ENCODE data around the gene GIMAP1. TPM values are rescaled to one million over a fixed set of nuclear protein-coding genes. Genes with fewer than 3 reads are reported as not detected.

Gene GIMAP1
- total RNA-seq, 6 experiments from 2014 or later: not detected

GRCh38 chr7:150738591-150739001 lies 22.2 kb downstream of the GIMAP1 start:
- no peaks in the 10 kb centered on the region; the same call in 1 of the 2 replicates for H3K27me3 Mint-ChIP-seq (ENCODE audit: insufficient read depth)
- no peaks in the 10 kb centered on the region for H3K4me1 Mint-ChIP-seq (ENCODE audit: low read depth)
- H3K4me3 Mint-ChIP-seq: no peak overlapping the region
- DNase-seq: no peak
- no peaks in the 10 kb centered on the region; the same call in 1 of the 2 replicates for H3K36me3 Mint-ChIP-seq (ENCODE audit: low read depth)
- no peak for TF ChIP-seq CTCF (IDR thresholded peaks at IDR 0.05)
- peaks cover 48% of the 10 kb centered on the region for H3K9me3 Mint-ChIP-seq
- no peak overlapping the region for H3K27ac Mint-ChIP-seq

- Mint-ChIP-seq H3K4me3 (no peak overlapping the region), H3K27me3 (ENCODE audit: insufficient read depth) (no peaks in the 10 kb centered on the region; the same call in 1 of the 2 replicates), H3K9me3 (peaks cover 45% of the 10 kb centered on the region), H3K27ac (no peak overlapping the region), H3K36me3 (ENCODE audit: low read depth) (no peaks in the 10 kb centered on the region; the same call in 1 of the 2 replicates), H3K4me1 (ENCODE audit: low read depth) (no peaks in the 10 kb centered on the region)
- no peak for DNase-seq
- TF ChIP-seq CTCF (IDR thresholded peaks at IDR 0.05): no peak
Observed at GRCh38 chr7:150739033-150739432, 22.6 kb downstream of the GIMAP1 start.

DNA sequence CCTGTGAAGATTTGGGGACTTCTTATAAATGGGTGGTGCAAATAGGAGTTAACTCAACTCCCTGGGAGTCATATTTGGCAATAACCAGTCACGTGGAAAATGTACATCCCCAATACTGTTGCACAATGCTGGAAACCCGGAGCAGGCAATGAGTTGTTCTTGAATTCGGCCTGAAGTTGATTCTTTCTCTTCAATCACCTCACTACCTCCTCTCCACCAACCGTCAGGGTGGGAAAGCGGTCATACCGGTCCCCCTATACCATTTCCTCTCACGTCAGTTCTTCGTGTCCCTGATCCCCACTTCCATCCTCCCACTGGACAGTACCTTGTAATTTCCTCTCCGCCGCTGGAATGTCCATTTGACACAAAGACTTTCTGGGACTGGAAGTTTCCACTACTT lies 23.6 kb downstream of the GIMAP1 start:
- Mint-ChIP-seq H3K27me3 (ENCODE audit: insufficient read depth) (no peaks in the 10 kb centered on the region; the same call in 1 of the 2 replicates), H3K4me1 (ENCODE audit: low read depth) (no peaks in the 10 kb centered on the region)
- no peak for TF ChIP-seq CTCF (IDR thresholded peaks at IDR 0.05)

GRCh38 chr7:150742286-150742968 lies 26.0 kb downstream of the GIMAP1 start:
- Mint-ChIP-seq H3K9me3 (peaks cover 49% of the 10 kb centered on the region), H3K4me1 (ENCODE audit: low read depth) (no peaks in the 10 kb centered on the region), H3K27ac (no peak overlapping the region), H3K27me3 (ENCODE audit: insufficient read depth) (no peaks in the 10 kb centered on the region), H3K36me3 (ENCODE audit: low read depth) (peaks cover 5% of the 10 kb centered on the region; the same call in 1 of the 2 replicates), H3K4me3 (no peak overlapping the region)
- no peak for DNase-seq
- no peak for TF ChIP-seq CTCF (IDR thresholded peaks at IDR 0.05)

More for the DNA sequence above, 23.6 kb downstream of the GIMAP1 start:
- Mint-ChIP-seq H3K36me3 (ENCODE audit: low read depth) (no peaks in the 10 kb centered on the region; the same call in 1 of the 2 replicates), H3K27ac (no peak overlapping the region), H3K9me3 (peaks cover 38% of the 10 kb centered on the region), H3K4me3 (no peak overlapping the region)
- DNase-seq: no peak

GRCh38 chr7:150744041-150744656 lies 27.7 kb downstream of the GIMAP1 start:
- Mint-ChIP-seq H3K36me3 (ENCODE audit: low read depth) (peaks cover 5% of the 10 kb centered on the region; the same call in 1 of the 2 replicates), H3K27ac (no peak overlapping the region), H3K9me3 (peaks cover 43% of the 10 kb centered on the region), H3K4me1 (ENCODE audit: low read depth) (no peaks in the 10 kb centered on the region), H3K4me3 (no peak overlapping the region), H3K27me3 (ENCODE audit: insufficient read depth) (no peaks in the 10 kb centered on the region; the same call in 1 of the 2 replicates)
- no peak for TF ChIP-seq CTCF (IDR thresholded peaks at IDR 0.05)
- no peak for DNase-seq
